Measurements from ENCODE around the gene CYP26B1.

GRCh38 chr2:72173640-72174321, 26.1 kb upstream of the CYP26B1 start:
- no peak for TF ChIP-seq CTCF (IDR thresholded peaks at IDR 0.05; ENCODE audit: control extremely low read depth in 1 of 3, insufficient read depth in 1 of 3, low read depth in 1 of 3, low read length in 3 of 3)
- no peak for TF ChIP-seq SRF (IDR thresholded peaks at IDR 0.05; ENCODE audit: low read depth, low read length)
- no peak for TF ChIP-seq RBBP5 (IDR thresholded peaks at IDR 0.05; ENCODE audit: borderline replicate concordance, low read depth, low read length)

Measured in H1 (cell line).